Fibroblast of skin of scalp (primary cell): ENCODE measurements around the gene C6orf52.
A peak's percentile ranks its signal among the peaks of the same experiment; 100 is the strongest.
"Not testable (repeated sequence)": the region's sequence is repeated elsewhere in the genome, so short reads cannot be mapped to it uniquely, and the experiment has no call there.

Experiments
- DNase-seq: peaks from one replicate; pipeline ENCODE4 v3.0.0-alpha.2; 2013

The C6orf52 gene

DNA sequence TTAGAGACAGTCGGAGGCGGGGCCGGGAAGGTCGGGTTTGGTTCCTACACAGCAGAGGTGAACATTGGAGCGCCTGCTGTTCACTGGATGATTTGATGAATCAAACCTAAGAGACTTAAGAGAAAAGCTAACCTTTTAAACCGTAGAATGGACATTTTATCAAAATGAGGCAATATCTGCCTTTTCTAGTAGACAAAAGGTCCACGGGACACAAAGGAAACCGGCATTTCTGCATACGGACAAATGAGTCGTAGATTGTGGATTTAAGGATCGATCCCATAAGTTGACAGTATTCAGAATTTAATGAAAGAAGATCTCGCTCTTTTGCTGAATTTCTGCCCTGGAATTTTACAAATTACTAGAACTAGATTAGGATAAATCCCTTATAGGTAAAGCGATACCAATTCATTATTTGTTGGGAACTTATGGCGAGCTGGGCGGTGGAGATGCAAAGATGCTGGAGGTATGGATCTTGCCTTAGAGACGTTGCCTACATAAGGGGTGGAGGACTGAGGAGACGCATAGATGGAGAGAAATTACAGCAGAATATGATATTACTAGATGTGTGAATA, 756 bp upstream of the C6orf52 start:
- DNase-seq: no peak

DNA sequence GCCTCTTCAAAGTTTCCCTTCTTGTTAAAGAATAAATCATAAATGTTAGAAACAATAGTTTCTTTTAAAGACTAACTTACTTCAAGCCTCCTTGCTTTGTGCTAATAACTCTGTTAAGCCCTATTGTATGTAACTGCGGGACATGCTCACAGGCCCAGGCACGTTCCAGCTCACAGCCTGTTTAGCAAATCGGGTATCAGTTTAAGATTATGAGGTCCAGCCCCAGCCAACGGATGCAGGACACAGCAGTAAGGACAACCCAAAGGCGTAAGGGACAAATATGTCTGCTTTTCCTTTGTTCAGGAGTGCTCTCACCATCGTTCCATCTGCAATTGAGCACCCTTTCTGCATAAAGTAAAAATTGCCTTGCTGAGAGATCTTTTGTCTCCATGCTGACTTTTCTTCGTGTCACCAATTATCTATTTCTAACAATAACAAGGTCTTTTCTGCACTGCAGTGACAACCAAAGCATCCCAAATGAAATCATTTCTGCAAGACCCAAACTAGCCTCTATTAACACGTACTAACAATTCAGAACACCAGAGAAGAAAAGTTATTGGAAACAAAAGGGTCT, 1.4 kb downstream of the C6orf52 start:
- DNase-seq: no peak

DNA sequence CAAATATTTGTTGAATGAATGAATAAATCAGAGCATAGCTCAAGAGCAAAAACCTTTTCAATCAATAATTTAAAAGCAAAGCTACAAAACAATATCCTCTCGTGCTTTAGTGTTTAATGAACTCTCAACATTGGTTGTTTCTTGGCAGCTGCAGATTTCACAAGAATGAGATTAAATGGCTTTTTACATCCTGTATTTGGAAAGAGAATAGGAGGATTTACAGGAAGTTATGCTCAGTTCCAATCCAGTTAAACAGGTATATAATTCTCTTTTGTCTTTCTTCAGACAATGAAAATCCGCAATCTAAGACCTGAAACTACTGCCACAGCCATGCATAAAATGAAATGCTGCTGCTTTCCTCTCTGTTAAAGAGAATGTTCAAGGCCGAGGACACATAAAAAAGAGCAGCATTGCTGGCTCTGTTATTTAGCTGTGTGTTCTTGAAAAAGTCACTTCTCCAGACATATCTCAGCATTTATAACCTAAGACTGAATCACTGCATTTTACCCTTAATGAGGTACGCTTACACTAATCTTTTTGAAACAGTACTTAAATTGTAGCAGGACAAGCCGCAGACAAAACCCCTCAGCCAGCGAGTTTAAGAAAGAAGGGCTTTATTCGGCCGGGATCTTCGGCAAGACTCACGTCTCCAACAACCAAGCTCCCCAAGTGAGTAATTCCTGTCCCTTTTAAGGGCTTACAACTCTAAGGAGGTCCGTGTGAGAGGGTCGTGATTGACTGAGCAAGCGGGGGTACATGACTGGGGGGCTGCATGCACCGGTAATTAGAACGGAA, 3.6 kb downstream of the C6orf52 start:
- no peak for DNase-seq

DNA sequence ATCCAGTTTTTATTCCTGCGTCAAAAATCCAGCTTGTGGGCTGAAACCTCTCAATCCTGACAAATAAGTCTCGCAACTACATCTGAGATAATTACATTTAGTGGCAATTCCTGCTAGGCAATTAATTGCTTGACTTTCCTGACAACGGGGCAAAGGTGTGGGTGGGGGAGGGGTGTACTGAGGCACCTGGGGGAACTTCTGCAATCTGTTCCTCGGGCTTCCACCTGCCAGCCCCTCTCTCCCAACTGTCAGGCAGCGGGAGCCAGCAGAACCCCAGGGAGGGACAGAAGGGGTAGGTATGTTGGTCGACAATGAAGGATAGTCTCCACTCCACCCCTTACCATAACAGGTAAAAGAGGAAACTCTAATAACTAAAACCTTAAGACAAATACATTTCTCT, 6.8 kb downstream of the C6orf52 start:
- no peak for DNase-seq

DNA sequence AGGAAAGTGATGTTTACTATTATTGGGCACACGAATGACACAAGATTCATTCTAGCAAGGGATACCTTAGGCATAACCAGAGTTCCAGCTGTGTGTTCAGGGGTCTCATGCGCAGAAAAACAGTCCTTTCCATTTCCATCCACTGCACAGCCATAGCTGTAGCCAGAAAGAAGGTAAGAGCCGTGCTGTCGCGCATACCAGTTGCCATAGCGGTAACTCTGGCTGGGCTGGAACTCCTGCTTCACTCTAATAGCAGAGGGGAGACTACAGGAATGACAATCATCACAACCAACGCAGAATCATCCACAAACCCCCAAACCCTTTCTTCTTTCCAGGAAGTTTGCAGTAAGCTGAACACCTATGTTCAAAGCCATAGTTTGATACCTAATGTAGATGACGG, 7.5 kb downstream of the C6orf52 start:
- no peak for DNase-seq

DNA sequence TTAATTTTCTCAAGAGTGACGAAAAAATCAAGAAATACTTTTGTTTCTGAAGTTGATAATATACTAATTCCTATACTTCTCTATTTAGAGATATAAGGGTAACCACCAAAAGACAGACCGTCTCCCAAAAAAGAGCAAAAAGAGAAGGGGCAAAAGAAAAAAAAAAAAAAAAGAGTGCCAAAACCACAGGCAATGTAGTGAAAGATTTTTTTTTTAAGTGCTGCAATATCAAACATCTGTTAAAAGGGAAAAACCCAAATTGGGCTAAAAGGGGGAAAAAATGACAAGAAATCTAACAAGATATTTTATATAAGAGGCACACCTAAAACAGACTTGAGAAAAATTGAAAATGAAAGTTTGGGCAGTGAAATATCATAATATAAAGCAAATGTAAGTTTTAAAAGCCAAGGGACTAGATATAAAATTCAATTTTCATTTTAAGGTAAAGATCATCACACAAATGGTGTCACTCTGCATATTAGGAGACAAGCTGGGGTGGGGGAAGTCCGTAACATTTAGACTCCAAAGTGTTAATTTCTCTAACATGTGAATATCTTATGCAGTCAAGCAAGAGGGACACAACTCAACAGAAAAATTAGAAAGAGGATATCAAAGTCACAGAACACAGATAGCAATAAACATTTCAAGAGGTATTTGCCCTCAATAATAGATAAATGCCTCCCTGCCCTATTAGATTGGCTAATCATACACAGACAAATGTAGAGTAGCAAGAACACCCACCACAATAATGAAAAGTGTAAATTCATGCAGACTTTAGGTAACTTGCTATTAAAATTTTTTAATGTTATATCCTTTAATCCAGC, 9.1 kb downstream of the C6orf52 start:
- no peak for DNase-seq

DNA sequence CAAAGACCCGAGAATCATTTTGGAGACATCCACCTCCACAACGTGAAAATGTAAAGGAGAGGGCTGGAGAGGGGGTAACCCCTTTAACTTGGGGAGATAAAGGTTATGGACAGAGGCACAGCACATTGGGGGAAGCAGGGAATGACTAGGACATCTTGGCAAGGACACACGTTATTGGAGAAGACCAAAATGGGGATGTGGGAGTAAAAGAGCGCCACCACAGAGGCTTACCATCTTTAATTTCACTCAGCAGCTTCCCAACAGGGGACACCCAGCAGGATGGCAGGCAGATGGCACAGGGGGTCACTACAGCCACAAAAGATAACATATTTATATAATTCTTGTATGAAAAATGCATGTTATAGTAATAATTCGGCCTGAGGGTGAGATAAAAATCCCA, 9.8 kb downstream of the C6orf52 start:
- no peak for DNase-seq

DNA sequence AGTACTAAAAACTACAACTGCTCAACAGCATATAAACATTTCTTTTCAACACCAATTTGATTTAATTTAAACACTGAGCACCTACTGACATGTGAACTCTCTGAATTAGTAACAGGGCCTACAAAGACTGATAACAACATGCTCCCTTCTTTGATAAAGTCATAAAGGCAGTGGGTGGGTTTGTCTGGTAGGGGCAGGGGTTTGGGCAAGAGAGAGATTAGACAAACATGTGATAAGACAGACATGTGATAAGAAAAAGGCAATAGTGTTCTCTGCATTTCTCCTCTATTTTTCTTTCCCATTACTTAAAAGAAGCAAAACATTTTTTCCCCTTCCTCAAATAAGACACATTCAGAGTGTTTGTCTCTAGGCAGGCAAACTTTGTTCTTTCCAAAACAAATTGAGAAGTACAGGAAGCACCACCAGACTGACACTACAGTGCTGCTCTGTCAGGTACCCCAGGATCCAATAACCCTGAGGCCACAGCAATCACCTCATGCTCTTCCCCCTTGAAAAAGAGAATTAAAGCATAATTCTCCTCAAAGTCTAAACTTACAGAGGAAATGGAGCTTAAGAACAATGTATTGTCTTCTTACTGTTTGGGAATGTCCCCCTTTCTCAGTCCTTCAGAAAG, 11.9 kb downstream of the C6orf52 start:
- no peak for DNase-seq

DNA sequence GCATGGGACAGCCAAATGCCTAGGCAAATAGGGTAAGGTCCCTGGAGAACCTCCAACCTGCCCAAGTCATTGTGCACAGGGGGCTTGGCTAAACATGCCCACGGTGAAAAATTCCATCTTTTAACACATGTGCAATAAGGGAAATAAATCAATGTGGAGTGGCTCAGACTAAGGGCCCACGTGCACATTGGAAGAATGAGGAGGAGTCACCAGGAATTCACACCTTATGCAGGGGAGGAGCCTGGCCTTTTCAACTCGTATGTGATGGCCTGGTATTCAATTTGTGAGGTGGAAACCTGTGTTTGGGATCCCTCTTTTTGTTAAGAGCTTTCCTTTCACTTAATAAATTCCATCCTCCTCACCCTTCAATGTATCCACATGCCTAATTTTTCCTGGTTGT, 12.6 kb downstream of the C6orf52 start:
- no peak for DNase-seq

DNA sequence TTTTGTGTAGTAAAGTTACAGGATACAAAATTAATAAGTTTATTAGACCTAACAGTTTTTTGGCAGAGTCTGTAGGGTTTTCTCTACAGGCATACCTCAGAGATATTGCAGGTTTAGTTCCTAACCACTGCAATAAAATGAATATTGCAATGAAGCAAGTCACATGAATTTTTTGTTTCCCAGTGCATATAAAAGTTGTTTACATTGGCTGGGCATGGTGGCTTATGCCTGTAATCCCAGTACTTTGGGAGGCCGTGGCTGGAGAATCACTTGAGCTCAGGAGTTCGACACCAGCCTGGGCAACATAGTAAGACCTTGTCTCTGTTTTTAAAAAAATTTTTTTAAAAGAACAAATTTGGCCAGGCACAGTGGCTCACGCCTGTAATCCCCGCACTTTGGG, 16.0 kb downstream of the C6orf52 start:
- DNase-seq: no peak

DNA sequence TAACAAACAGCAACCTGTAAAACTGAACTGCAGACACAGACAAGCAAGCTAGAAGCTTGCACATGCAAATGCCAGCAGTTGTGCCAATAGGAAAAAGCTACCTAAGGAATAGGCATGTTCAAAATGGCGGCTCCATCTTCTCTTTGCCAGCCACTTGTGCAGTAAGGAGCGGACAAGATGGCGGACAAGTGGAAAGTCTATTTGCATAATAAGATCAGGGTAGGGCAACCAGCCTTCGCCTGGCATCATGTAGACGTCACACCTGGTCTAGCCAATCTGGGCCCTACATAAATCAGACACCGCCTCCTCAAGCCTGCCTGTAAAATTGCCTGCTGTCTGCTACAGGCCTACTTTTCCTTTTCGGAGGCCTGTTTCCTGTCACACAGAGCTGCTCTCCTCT, 18.0 kb downstream of the C6orf52 start:
- no peak for DNase-seq

DNA sequence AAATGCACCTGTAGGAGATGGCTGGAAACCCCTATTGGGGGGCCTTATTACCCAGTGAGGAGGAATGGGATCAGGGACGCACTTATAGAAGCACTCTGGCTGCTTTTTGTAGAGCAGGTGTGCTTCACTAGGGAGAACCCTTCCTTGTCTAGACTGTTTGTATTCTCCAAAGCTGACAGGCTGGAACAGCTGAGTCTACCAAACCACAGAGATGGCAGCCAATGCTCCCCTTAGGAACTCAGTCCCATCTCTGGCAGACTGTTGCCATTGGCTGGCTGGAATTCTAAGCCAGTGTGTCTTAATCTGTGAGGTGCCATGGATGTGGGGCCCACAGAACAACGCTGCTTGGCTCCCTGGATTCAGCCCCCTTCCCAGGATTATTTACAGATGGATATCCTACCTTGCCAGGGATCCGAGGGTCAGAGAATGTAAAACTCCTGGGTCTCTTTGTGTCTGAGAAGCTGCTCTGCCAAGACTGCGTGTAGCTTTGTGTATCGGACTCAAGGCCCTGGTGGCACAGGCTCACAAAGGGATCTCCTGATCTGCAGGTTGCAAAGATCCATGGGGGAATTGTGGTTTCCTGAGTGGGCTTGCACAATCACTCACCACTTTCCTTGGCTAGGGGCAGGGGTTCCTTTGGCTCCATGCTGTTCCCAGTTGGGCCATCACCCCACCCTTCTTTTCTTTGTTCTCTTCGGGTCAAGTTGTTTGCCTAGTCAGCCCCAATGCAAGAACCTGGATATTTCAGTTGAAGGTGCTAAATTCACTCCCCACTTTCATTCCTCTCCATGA, 26.1 kb downstream of the C6orf52 start:
- no peak for DNase-seq

DNA sequence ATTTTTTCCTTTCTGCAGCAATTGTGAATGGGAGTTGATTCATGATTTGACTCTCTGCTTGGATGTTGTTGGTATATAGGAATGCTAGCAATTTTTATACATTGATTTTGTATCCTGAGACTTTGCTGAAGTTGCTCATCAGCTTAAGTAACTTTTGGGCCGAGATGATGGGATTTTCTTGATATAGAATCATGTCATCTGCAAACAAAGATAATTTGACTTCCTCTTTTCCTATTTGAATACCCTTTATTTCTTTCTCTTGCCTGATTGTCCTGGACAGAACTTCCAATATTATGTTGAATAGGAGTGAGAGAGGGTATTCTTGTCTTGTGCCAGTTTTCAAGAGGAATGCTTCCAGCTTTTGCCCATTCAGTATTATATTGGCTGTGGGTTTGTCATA, 28.8 kb downstream of the C6orf52 start:
- not testable (repeated sequence) for DNase-seq

DNA sequence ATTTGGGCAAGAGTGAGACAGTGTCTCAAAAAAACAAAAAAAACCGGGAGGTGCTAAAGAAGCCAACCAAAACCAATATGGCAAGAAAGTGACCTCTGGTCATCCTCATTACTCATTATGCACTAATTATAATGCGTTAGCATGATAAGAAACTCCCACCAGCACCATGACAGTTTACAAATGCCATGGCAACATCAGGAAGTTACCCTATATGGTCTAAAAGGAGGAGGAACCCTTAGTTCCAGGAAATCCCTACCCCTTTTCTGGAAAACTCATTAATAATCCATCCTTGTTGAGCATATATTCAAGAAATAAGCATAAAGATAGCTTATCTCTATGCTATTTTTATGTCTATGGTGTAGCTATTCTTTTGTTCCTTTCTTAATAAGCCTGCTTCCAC, 31.7 kb downstream of the C6orf52 start:
- DNase-seq: no peak

DNA sequence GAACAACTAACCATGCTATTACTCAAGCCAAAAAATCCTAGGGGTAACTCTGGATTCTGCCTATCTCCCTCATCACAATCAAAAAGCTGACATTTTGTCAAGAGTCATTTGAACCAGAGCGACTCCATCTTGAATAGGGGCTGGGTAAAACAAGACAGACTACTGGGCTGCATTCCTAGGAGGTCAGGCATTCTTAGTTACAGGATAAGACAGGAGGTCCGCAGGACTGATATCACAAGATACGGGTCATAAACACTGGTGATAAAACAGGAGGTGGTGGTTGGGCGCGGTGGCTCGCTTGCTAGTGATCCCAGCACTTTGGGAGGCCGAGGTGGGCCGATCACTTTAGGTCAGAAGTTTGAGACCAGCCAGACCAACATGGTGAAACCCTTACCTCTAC, 32.2 kb downstream of the C6orf52 start:
- no peak for DNase-seq

DNA sequence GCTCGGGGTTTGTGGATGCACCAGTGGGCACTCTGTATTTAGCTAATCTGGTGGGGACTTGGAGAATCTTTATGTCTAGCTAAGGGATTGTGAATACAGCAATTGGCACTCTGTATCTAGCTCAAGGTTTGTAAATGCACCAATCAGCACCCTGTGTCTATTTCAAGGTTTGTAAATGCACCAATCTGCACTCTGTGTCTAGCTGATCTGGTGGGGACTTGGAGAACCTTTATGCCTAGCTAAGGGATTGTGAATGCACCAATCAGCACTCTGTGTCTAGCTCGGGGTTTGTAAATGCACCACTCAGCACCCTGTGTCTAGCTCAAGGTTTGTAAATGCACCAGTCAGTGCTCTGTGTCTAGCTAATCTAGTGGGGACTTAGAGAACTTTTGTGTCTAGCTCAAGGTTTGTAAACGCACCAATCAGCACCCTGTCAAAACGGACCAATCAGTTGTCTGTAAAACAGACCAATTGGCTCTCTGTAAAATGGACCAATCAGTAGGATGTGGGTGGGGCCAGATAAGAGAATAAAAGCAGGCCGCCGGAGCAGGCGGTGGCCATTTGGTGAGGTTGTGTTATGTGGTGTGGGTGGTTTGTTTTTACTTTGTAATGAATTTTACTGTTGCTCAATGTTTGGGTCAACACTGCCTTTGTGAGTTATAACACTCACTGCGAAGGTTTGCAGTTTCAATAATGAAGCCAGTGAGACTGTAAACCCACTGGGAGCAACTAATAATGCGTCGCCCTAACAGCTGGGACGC, 33.8 kb downstream of the C6orf52 start:
- not testable (repeated sequence) for DNase-seq

DNA sequence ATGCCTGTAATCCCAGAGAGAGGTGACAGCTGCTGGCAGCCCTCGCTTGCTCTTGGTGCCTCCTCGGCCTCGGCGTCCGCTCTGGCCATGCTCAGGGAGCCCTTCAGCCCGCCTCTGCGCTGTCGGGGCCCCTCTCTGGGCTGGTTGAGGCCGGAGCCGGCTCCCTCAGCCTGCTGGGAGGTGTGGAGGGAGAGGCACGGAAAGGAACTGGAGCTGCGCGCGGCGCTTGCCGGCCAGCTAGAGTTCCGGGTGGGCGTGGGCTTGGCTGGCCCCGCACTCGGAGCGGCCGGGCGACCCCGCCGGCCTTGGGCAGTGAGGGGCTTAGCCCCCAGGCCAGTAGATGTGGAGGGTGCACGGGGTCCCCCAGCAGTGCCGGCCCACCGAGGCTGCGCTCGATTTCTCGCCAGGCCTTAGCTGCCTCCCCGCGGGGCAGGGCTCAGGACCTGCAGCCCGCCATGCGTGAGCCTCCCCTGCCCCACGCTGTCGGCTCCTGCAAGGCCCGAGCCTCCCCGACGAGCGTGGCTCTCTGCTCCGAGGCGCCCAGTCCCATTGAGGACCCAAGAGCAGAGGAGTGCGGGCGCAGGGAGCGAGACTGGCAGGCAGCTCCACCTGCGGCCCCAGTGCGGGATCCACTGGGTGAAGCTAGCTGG, 34.6 kb downstream of the C6orf52 start:
- DNase-seq: peak; percentile 4

DNA sequence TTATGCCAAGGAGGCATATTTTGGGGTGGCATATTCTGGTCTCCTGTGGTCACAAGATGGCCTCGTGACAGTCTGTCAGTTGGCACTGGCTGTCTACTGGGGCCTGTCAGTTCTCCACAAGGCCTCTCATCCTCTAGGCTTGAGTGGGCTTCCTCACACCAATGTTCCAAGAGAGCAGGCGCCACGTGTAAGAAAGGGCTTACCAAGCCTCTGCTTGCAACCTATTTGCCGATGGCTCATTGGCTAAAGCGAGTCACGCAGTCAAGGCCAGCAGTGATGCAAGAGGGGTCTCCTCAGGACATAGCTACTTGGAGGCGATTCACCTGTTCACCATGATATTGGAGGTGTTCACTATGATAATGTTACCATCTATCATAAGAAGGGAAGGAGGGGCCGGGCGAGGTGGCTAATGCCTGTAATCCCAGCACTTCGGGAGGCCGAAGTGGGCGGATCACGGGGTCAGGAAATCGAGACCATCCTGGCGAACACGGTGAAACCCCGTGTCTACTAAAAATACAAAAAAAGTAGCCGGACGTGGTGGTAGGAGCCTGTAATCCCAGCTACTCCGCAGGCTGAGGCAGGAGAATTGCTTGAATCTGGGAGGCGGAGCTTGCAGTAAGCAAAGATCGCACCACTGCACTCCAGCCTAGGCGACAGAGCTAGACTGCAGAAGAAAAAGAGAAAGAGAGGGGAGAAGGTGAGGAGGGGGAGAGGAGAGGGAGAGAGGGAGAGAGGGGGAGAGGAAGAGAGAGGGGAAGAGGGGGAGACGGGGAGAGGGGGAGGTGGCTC, 35.3 kb downstream of the C6orf52 start:
- DNase-seq: no peak

DNA sequence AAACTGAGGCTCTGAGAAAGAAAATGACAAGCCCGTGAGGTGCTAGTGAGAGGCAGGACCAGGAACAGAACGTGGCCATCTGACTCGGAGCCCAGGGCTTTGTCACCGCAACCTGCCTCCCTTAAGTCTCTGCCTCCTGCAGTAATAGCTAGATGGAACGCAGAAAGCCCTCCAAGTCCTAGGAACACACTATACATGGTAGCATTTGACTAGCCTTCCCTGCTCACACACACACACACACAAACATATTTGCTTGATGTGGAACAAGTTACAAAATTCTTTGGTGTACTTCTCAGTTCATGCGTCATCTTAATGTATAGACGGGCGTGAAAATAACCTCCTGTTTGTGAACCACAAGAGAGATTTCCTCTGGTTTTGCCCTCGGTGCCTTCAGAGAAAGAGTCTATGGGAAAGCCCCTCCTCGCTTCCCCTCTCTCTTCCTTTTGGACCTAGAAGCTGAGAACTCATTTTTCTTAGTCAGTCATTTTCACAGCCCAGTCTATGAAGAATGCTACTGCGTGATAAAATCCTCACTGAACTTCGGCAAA, 38.8 kb downstream of the C6orf52 start:
- DNase-seq: no peak

DNA sequence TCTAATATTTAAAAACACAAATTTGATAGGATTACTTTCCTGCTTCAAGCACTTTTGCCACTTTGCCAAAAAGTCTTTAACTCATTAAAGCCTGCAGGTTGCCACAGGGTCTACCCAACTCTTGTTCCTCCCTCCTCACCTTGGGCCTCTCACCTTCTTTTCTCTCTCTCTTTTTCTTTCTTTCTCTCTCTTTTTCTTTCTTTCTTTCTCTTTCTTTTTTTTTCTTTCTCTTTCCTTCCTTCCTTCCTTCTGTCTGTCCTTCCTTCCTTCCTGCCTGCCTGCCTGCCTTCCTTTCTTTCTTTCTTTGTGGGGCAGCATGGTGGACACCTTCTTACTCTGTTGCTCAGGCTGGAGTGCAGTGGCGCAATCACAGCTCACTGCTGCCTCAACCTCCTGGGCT, 50.2 kb downstream of the C6orf52 start:
- no peak for DNase-seq
